ENCODE results near the gene VWA5B1.

VWA5B1 gene

GRCh38 chr1:20399196-20399595, 108.5 kb downstream of the VWA5B1 start:
- DNase-seq, result no peak

GRCh38 chr1:20399606-20400180, 109.0 kb downstream of the VWA5B1 start:
- no peak for DNase-seq

- no peak for DNase-seq
Measured at GRCh38 chr1:20400341-20401177, 109.9 kb downstream of the VWA5B1 start.

- DNase-seq, result no peak
Measured at GRCh38 chr1:20401405-20402010, 110.8 kb downstream of the VWA5B1 start.

GRCh38 chr1:20402585-20403422, 112.1 kb downstream of the VWA5B1 start:
- no peak for DNase-seq

- no peak for DNase-seq
Measured at GRCh38 chr1:20403423-20404145, 112.9 kb downstream of the VWA5B1 start.

GRCh38 chr1:20404466-20404865, 113.8 kb downstream of the VWA5B1 start:
- DNase-seq, result no peak
